ENCODE results near the gene GRAMD1B.

- TF ChIP-seq, protein P1, sequence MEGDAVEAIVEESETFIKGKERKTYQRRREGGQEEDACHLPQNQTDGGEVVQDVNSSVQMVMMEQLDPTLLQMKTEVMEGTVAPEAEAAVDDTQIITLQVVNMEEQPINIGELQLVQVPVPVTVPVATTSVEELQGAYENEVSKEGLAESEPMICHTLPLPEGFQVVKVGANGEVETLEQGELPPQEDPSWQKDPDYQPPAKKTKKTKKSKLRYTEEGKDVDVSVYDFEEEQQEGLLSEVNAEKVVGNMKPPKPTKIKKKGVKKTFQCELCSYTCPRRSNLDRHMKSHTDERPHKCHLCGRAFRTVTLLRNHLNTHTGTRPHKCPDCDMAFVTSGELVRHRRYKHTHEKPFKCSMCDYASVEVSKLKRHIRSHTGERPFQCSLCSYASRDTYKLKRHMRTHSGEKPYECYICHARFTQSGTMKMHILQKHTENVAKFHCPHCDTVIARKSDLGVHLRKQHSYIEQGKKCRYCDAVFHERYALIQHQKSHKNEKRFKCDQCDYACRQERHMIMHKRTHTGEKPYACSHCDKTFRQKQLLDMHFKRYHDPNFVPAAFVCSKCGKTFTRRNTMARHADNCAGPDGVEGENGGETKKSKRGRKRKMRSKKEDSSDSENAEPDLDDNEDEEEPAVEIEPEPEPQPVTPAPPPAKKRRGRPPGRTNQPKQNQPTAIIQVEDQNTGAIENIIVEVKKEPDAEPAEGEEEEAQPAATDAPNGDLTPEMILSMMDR (IDR thresholded peaks at IDR 0.05; ENCODE audit: low read depth, low read length): no peak
- TF ChIP-seq POLR2A (IDR thresholded peaks at IDR 0.05; ENCODE audit: extremely low read depth, insufficient read length) (no peak), MAX (IDR thresholded peaks at IDR 0.05; ENCODE audit: low read depth, low read length) (no peak)
These were observed 240.0 kb downstream of the GRAMD1B start for GRCh38 chr11:123670081-123670480.
